Effector memory CD4-positive, alpha-beta T cell (primary cell): Measurements from ENCODE around the gene ARHGAP6.

Experiments used
- DNase-seq, 3 donors: peaks; one replicate each; pipeline ENCODE4 v3.0.0-alpha.2; 2020
- H3K27ac ChIP-seq: 2 replicates; pipeline ENCODE4 v1.7.0; 2013; ENCODE audit warnings: mild to moderate bottlenecking, low read length, moderate library complexity; ENCODE audit not compliant: insufficient read depth, poor library complexity, severe bottlenecking
- H3K27me3 ChIP-seq: replicated peaks from 2 replicates; pipeline ENCODE4 v1.7.0; 2013; ENCODE audit warnings: mild to moderate bottlenecking, low read length; ENCODE audit not compliant: insufficient read depth, control insufficient read depth, poor library complexity, severe bottlenecking
- H3K36me3 ChIP-seq: 2 replicates; pipeline ENCODE4 v1.7.0; 2013; ENCODE audit warnings: mild to moderate bottlenecking, low read length, moderate library complexity; ENCODE audit not compliant: control insufficient read depth, insufficient read depth
- H3K4me1 ChIP-seq: 2 replicates; pipeline ENCODE4 v1.7.0; 2013; ENCODE audit warnings: low read length, mild to moderate bottlenecking; ENCODE audit not compliant: control insufficient read depth, insufficient read depth, poor library complexity, severe bottlenecking
- H3K4me3 ChIP-seq: 2 replicates; pipeline ENCODE4 v1.7.0; 2013; ENCODE audit warnings: low read length, low read depth, mild to moderate bottlenecking; ENCODE audit not compliant: insufficient read depth, poor library complexity, severe bottlenecking
- H3K9me3 ChIP-seq: 2 replicates; pipeline ENCODE4 v1.7.0; 2013; ENCODE audit warnings: mild to moderate bottlenecking, low read length, moderate library complexity; ENCODE audit not compliant: control insufficient read depth

The ARHGAP6 gene

DNA sequence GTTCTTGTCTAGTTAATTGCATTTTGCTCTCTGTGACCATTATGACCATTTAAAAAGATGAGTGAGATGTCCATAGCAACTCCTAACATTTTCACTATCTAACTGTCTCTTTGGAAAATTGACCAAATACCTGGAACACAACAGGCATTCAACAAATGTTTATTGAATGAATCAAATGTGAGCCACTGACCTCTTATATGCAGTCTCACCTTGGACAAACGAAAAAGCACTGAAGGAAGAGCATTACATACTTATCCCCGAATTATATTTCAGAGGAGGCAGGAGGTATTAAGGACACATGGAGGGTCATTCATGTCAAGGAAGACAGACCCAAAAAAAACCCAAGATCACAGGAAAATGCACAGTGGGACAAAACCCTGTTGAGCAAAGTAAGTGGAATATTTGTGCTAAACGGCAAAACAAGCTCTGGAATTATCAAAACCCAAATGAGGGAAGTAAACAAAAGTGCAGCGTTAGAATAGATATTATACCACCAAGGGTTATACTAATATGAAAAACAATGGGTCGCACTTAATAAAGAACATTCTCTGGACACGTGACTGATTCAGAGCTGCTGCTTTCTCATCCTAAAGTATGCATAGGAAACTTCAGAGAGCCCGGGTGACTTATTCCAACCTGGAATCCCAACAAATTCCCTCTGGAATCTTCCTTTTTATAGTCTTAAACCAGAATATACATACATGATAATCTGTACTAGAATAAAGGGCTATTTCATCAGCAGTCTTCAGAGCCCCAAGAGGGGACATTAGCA, 240.6 kb downstream of the ARHGAP6 start:
- no peaks in the 10 kb centered on the region for H3K4me1 ChIP-seq
- no peak for DNase-seq
- H3K36me3 ChIP-seq, result no peaks in the 10 kb centered on the region
- no peaks in the 10 kb centered on the region for H3K27me3 ChIP-seq
- H3K9me3 ChIP-seq, result no peaks in the 10 kb centered on the region
- H3K4me3 ChIP-seq, result no peak overlapping the region
- no peak overlapping the region for H3K27ac ChIP-seq

GRCh38 chrX:11423949-11424348, 241.8 kb downstream of the ARHGAP6 start:
- no peaks in the 10 kb centered on the region for H3K4me1 ChIP-seq
- H3K9me3 ChIP-seq, result no peaks in the 10 kb centered on the region
- no peaks in the 10 kb centered on the region for H3K36me3 ChIP-seq
- no peaks in the 10 kb centered on the region for H3K27me3 ChIP-seq
- H3K27ac ChIP-seq, result no peak overlapping the region
- DNase-seq, result no peak
- H3K4me3 ChIP-seq, result no peak overlapping the region

- no peaks in the 10 kb centered on the region for H3K9me3 ChIP-seq
- H3K27me3 ChIP-seq, result no peaks in the 10 kb centered on the region
- H3K36me3 ChIP-seq, result no peaks in the 10 kb centered on the region
- no peak overlapping the region for H3K27ac ChIP-seq
- H3K4me1 ChIP-seq, result no peaks in the 10 kb centered on the region
- H3K4me3 ChIP-seq, result no peak overlapping the region
- DNase-seq, result no peak
These were observed 242.3 kb downstream of the ARHGAP6 start for GRCh38 chrX:11423362-11423818.

DNA sequence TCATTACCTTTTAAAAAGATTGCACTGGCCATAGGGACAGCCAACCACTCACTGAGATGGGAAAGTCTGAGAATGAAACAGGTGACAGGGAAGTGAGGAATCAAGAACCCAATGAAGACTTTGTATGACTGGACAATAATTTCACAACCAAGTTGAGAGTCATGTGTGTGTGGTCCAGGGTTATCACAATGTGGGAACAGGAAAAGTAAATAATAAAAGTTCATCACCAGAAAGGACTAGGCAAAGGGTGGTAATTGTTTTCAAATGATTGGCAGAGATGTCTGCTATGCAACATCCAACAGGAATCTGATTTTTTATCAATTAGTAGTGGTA, 243.2 kb downstream of the ARHGAP6 start:
- H3K27ac ChIP-seq, result no peak overlapping the region
- H3K4me3 ChIP-seq, result no peak overlapping the region
- H3K36me3 ChIP-seq, result no peaks in the 10 kb centered on the region
- H3K4me1 ChIP-seq, result no peaks in the 10 kb centered on the region
- DNase-seq, result no peak
- H3K27me3 ChIP-seq, result no peaks in the 10 kb centered on the region
- no peaks in the 10 kb centered on the region for H3K9me3 ChIP-seq

GRCh38 chrX:11421805-11422524, 243.8 kb downstream of the ARHGAP6 start:
- H3K4me3 ChIP-seq, result no peak overlapping the region
- H3K36me3 ChIP-seq, result no peaks in the 10 kb centered on the region
- no peak overlapping the region for H3K27ac ChIP-seq
- no peaks in the 10 kb centered on the region for H3K9me3 ChIP-seq
- no peaks in the 10 kb centered on the region for H3K4me1 ChIP-seq
- no peaks in the 10 kb centered on the region for H3K27me3 ChIP-seq
- no peak for DNase-seq

DNA sequence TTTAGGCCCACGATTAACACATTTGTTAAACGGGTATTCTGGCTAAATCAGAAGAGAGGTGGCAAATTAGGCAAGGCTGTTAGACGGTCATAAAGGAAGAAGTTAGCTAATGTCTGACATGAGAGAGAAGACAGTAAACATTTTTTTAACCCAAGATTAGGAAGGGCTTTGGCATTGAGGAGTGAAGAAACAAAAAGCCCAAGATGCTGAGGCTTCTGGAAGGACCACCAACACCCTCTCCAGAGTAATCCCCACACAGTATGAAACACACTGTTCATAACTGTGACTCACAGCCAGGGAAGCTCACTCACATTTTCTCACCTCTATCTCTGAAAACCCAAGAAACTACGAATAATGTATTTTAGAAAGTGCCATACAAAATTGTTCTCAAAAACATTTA, 244.9 kb downstream of the ARHGAP6 start:
- H3K27me3 ChIP-seq, result no peaks in the 10 kb centered on the region
- no peaks in the 10 kb centered on the region for H3K9me3 ChIP-seq
- H3K4me1 ChIP-seq, result no peaks in the 10 kb centered on the region
- H3K36me3 ChIP-seq, result no peaks in the 10 kb centered on the region
- H3K27ac ChIP-seq, result no peak overlapping the region
- H3K4me3 ChIP-seq, result no peak overlapping the region
- DNase-seq, result no peak

GRCh38 chrX:11419102-11419501, 246.6 kb downstream of the ARHGAP6 start:
- no peaks in the 10 kb centered on the region for H3K36me3 ChIP-seq
- H3K4me1 ChIP-seq, result no peaks in the 10 kb centered on the region
- H3K27ac ChIP-seq, result no peak overlapping the region
- H3K4me3 ChIP-seq, result no peak overlapping the region
- H3K27me3 ChIP-seq, result no peaks in the 10 kb centered on the region
- H3K9me3 ChIP-seq, result no peaks in the 10 kb centered on the region
- DNase-seq, result no peak

GRCh38 chrX:11416600-11416999, 249.1 kb downstream of the ARHGAP6 start:
- Histone ChIP-seq H3K27me3 (no peaks in the 10 kb centered on the region), H3K4me1 (no peaks in the 10 kb centered on the region), H3K36me3 (no peaks in the 10 kb centered on the region), H3K9me3 (no peaks in the 10 kb centered on the region), H3K4me3 (no peak overlapping the region), H3K27ac (no peak overlapping the region)
- DNase-seq, result no peak

DNA sequence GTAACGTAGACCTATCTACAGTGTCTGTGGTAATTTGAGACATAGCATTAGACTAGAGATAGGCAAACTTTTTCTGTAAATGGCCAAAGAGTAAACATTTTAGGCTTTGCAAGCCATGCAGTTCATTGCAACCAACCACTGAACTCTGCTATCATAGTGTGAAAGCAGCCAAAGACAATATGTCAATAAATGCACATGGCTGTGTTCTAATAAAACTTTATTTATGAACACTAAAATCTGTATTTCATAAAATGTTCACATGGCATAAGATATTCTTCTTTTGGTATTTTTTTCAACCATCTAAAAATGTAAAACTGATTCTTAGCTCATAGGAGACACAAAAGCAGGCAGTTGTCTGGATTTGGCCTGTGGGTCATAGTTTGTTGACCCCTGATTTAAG, 251.6 kb downstream of the ARHGAP6 start:
- H3K36me3 ChIP-seq, result no peaks in the 10 kb centered on the region
- no peaks in the 10 kb centered on the region for H3K4me1 ChIP-seq
- H3K27ac ChIP-seq, result no peak overlapping the region
- H3K4me3 ChIP-seq, result no peak overlapping the region
- H3K9me3 ChIP-seq, result no peaks in the 10 kb centered on the region
- DNase-seq, result no peak
- H3K27me3 ChIP-seq, result no peaks in the 10 kb centered on the region
